Activated naive CD4-positive, alpha-beta T cell treated with anti-CD3 and anti-CD28 coated beads, Interleukin-2, amount 10 ng/mL, durations not matched to agents 7 days and 5 days (primary cell): ENCODE results near the gene CYP2R1.
A peak's percentile ranks its signal among the peaks of the same experiment; 100 is the strongest.
"Not testable (repeated sequence)": the region's sequence is repeated elsewhere in the genome, so short reads cannot be mapped to it uniquely, and the experiment has no call there.

Source experiments
- CTCF ChIA-PET: fragments of 350-600 bp; sonication (Branson Sonifier 250); formaldehyde crosslinking; loops from one replicate; lab custom pipeline; 2021; ENCODE audit warnings: antibody characterized with exemption; lab: Charles Lee
- DNase-seq: peaks from one replicate; pipeline ENCODE4 v3.0.0-alpha.2; 2020
- H3K27ac Mint-ChIP-seq: one replicate; pipeline ENCODE4 v1.8.0; 2021; ENCODE audit warnings: mild to moderate bottlenecking, moderate library complexity, mixed read lengths
- H3K27me3 Mint-ChIP-seq: one replicate; pipeline ENCODE4 v1.8.0; 2021; ENCODE audit warnings: mild to moderate bottlenecking, mixed read lengths
- H3K36me3 Mint-ChIP-seq: one replicate; pipeline ENCODE4 v1.8.0; 2021; ENCODE audit warnings: mixed read lengths
- H3K4me1 Mint-ChIP-seq: one replicate; pipeline ENCODE4 v1.8.0; 2021; ENCODE audit warnings: mixed read lengths
- H3K4me3 Mint-ChIP-seq: one replicate; pipeline ENCODE4 v1.8.0; 2021; ENCODE audit warnings: mild to moderate bottlenecking, moderate library complexity, mixed read lengths
- H3K9me3 Mint-ChIP-seq: one replicate; pipeline ENCODE4 v1.8.0; 2021; ENCODE audit warnings: mixed read lengths

CYP2R1 gene

GRCh38 chr11:14905104-14906033 lies 13.3 kb upstream of the CYP2R1 start:
- no peaks in the 10 kb centered on the region for H3K36me3 Mint-ChIP-seq
- H3K4me3 Mint-ChIP-seq: peak overlapping the region; percentile 93
- CTCF ChIA-PET: interaction anchor here (1.1 to 8.0 kb wide), 12 partner anchors 9 to 449 kb away, joined by 3 to 134 read pairs (median 12); partner anchors contain the start of genes CALCB and CYP2R1
- peak overlapping the region; percentile 90 for H3K27ac Mint-ChIP-seq
- H3K4me1 Mint-ChIP-seq: peaks cover 54% of the 10 kb centered on the region
- peak; percentile 86 for DNase-seq
- no peaks in the 10 kb centered on the region for H3K9me3 Mint-ChIP-seq
- H3K27me3 Mint-ChIP-seq: no peaks in the 10 kb centered on the region

GRCh38 chr11:14904745-14905103 lies 12.7 kb upstream of the CYP2R1 start:
- peak overlapping the region; percentile 90 for H3K27ac Mint-ChIP-seq
- CTCF ChIA-PET: interaction anchor here (1.0 to 8.0 kb wide), 7 partner anchors 10 to 389 kb away, joined by 3 to 134 read pairs (median 5); partner anchors contain the start of genes CALCB and CYP2R1
- H3K9me3 Mint-ChIP-seq: no peaks in the 10 kb centered on the region
- H3K36me3 Mint-ChIP-seq: no peaks in the 10 kb centered on the region
- DNase-seq: peak; percentile 85
- peak overlapping the region; percentile 93 for H3K4me3 Mint-ChIP-seq
- no peaks in the 10 kb centered on the region for H3K27me3 Mint-ChIP-seq
- peaks cover 54% of the 10 kb centered on the region for H3K4me1 Mint-ChIP-seq

GRCh38 chr11:14902650-14903350 lies 10.8 kb upstream of the CYP2R1 start:
- H3K36me3 Mint-ChIP-seq: no peaks in the 10 kb centered on the region
- H3K9me3 Mint-ChIP-seq: no peaks in the 10 kb centered on the region
- H3K4me3 Mint-ChIP-seq: no peak overlapping the region
- H3K4me1 Mint-ChIP-seq: peaks cover 43% of the 10 kb centered on the region
- DNase-seq: no peak
- no peak overlapping the region for H3K27ac Mint-ChIP-seq
- no peaks in the 10 kb centered on the region for H3K27me3 Mint-ChIP-seq
- CTCF ChIA-PET: interaction anchor here (0.8 to 8.0 kb wide), 4 partner anchors 12 to 172 kb away, joined by 4 to 134 read pairs (median 39); partner anchors contain the start of genes CALCB and CYP2R1

- Mint-ChIP-seq H3K36me3 (no peaks in the 10 kb centered on the region), H3K4me3 (no peak overlapping the region), H3K4me1 (peaks cover 24% of the 10 kb centered on the region), H3K9me3 (no peaks in the 10 kb centered on the region), H3K27me3 (no peaks in the 10 kb centered on the region), H3K27ac (no peak overlapping the region)
- CTCF ChIA-PET: interaction anchor here (0.6 to 1.8 kb wide), 2 partner anchors 8 to 10 kb away, joined by 3 to 4 read pairs; no protein-coding TSS in a partner anchor
- no peak for DNase-seq
These were observed 6.9 kb upstream of the CYP2R1 start for GRCh38 chr11:14898906-14899305.

GRCh38 chr11:14898355-14898754 lies 6.3 kb upstream of the CYP2R1 start:
- Mint-ChIP-seq H3K4me3 (no peak overlapping the region), H3K36me3 (no peaks in the 10 kb centered on the region), H3K4me1 (peaks cover 23% of the 10 kb centered on the region), H3K27me3 (no peaks in the 10 kb centered on the region), H3K27ac (no peak overlapping the region), H3K9me3 (no peaks in the 10 kb centered on the region)
- no peak for DNase-seq
- CTCF ChIA-PET: interaction anchor here (0.6 to 1.8 kb wide), 2 partner anchors 8 to 10 kb away, joined by 3 to 4 read pairs; no protein-coding TSS in a partner anchor

- no peak overlapping the region for H3K4me3 Mint-ChIP-seq
- CTCF ChIA-PET: interaction anchor here (1.1 to 2.4 kb wide), 4 partner anchors 9 to 250 kb away, joined by 3 to 17 read pairs (median 6); no protein-coding TSS in a partner anchor
- H3K27ac Mint-ChIP-seq: peak overlapping the region; percentile 9
- H3K36me3 Mint-ChIP-seq: peaks cover 5% of the 10 kb centered on the region
- peak; percentile 30 for DNase-seq
- no peaks in the 10 kb centered on the region for H3K9me3 Mint-ChIP-seq
- peaks cover 41% of the 10 kb centered on the region for H3K4me1 Mint-ChIP-seq
- no peaks in the 10 kb centered on the region for H3K27me3 Mint-ChIP-seq
These were observed 2.9 kb upstream of the CYP2R1 start for GRCh38 chr11:14894657-14895598.

GRCh38 chr11:14892577-14892976 lies 546 bp upstream of the CYP2R1 start:
- Mint-ChIP-seq H3K27ac (peak overlapping the region; percentile 89), H3K27me3 (no peaks in the 10 kb centered on the region), H3K9me3 (peaks cover 2% of the 10 kb centered on the region), H3K36me3 (peaks cover 17% of the 10 kb centered on the region), H3K4me1 (peaks cover 60% of the 10 kb centered on the region), H3K4me3 (peak overlapping the region; percentile 82)
- CTCF ChIA-PET: interaction anchor here (0.9 to 4.6 kb wide), 3 partner anchors 13 to 248 kb away, joined by 3 to 71 read pairs (median 3); no protein-coding TSS in a partner anchor
- no peak for DNase-seq

GRCh38 chr11:14891143-14892035 lies 642 bp downstream of the CYP2R1 start:
- Mint-ChIP-seq H3K9me3 (peaks cover 2% of the 10 kb centered on the region), H3K4me1 (peaks cover 68% of the 10 kb centered on the region), H3K36me3 (peaks cover 26% of the 10 kb centered on the region), H3K27ac (peak overlapping the region; percentile 97), H3K27me3 (no peaks in the 10 kb centered on the region), H3K4me3 (peak overlapping the region; percentile 88)
- CTCF ChIA-PET: interaction anchor here (0.6 to 4.6 kb wide), 5 partner anchors 10 to 416 kb away, joined by 3 to 71 read pairs (median 3); no protein-coding TSS in a partner anchor
- DNase-seq: peak; percentile 88

GRCh38 chr11:14886513-14886912 lies 5.5 kb downstream of the CYP2R1 start:
- peaks cover 10% of the 10 kb centered on the region for H3K9me3 Mint-ChIP-seq
- CTCF ChIA-PET: interaction anchor here (0.6 kb wide), 1 partner anchor 468 kb away, joined by 3 read pairs; no protein-coding TSS in a partner anchor
- H3K27ac Mint-ChIP-seq: no peak overlapping the region
- no peaks in the 10 kb centered on the region for H3K27me3 Mint-ChIP-seq
- H3K4me1 Mint-ChIP-seq: peaks cover 45% of the 10 kb centered on the region
- no peak for DNase-seq
- H3K4me3 Mint-ChIP-seq: no peak overlapping the region
- peaks cover 49% of the 10 kb centered on the region for H3K36me3 Mint-ChIP-seq

- no peak for DNase-seq
- no peak overlapping the region for H3K4me3 Mint-ChIP-seq
- H3K9me3 Mint-ChIP-seq: peaks cover 10% of the 10 kb centered on the region
- peaks cover 60% of the 10 kb centered on the region for H3K36me3 Mint-ChIP-seq
- H3K4me1 Mint-ChIP-seq: peaks cover 31% of the 10 kb centered on the region
- CTCF ChIA-PET: no interaction called here
- no peak overlapping the region for H3K27ac Mint-ChIP-seq
- H3K27me3 Mint-ChIP-seq: no peaks in the 10 kb centered on the region
These were observed 7.3 kb downstream of the CYP2R1 start for GRCh38 chr11:14884667-14885273.

GRCh38 chr11:14883683-14884082 lies 8.3 kb downstream of the CYP2R1 start:
- DNase-seq, H3K27ac Mint-ChIP-seq, H3K27me3 Mint-ChIP-seq, H3K4me3 Mint-ChIP-seq, CTCF ChIA-PET, H3K9me3 Mint-ChIP-seq: not testable (repeated sequence)
- Mint-ChIP-seq H3K4me1 (peaks cover 23% of the 10 kb centered on the region), H3K36me3 (peaks cover 60% of the 10 kb centered on the region)

GRCh38 chr11:14882196-14882595 lies 9.8 kb downstream of the CYP2R1 start:
- Mint-ChIP-seq H3K4me1 (peaks cover 13% of the 10 kb centered on the region), H3K4me3 (no peak overlapping the region), H3K27ac (peak overlapping the region; percentile 47), H3K9me3 (peaks cover 8% of the 10 kb centered on the region), H3K27me3 (no peaks in the 10 kb centered on the region), H3K36me3 (peaks cover 65% of the 10 kb centered on the region)
- CTCF ChIA-PET: no interaction called here
- no peak for DNase-seq
